Ishikawa (cell line): ENCODE data around the gene PRM1.

ENCODE experiments used
- CEBPB ChIP-seq: IDR thresholded peaks from 2 replicates; pipeline ENCODE4 v1.6.1; 2012
- CREB1 ChIP-seq: IDR thresholded peaks from 2 replicates; pipeline ENCODE4 v1.6.1; 2012; ENCODE audit warnings: low read depth
- EGR1 ChIP-seq: IDR thresholded peaks from 2 replicates; pipeline ENCODE4 v1.6.1; 2012
- EP300 ChIP-seq: IDR thresholded peaks from 2 replicates; pipeline ENCODE4 v1.6.1; 2012; ENCODE audit warnings: borderline replicate concordance
- FOXM1 ChIP-seq: IDR thresholded peaks from 2 replicates; pipeline ENCODE4 v1.6.1; 2012; ENCODE audit warnings: low read depth, borderline replicate concordance
- NFIC ChIP-seq: IDR thresholded peaks from 2 replicates; pipeline ENCODE4 v1.6.1; 2012
- RAD21 ChIP-seq: IDR thresholded peaks from 2 replicates; pipeline ENCODE4 v1.6.1; 2012; ENCODE audit warnings: low read depth
- TAF1 ChIP-seq: IDR thresholded peaks from 2 replicates; pipeline ENCODE4 v1.6.1; 2012; ENCODE audit warnings: low read depth, mild to moderate bottlenecking
- TCF12 ChIP-seq: IDR thresholded peaks from 2 replicates; pipeline ENCODE4 v1.6.1; 2012; ENCODE audit warnings: low read depth
- TEAD4 ChIP-seq: IDR thresholded peaks from 2 replicates; pipeline ENCODE4 v1.6.1; 2012
- YY1 ChIP-seq: IDR thresholded peaks from 2 replicates; pipeline ENCODE4 v1.6.1; 2012; ENCODE audit warnings: low read depth
- ZBTB7A ChIP-seq: IDR thresholded peaks from 2 replicates; pipeline ENCODE4 v1.6.1; 2012; ENCODE audit warnings: low read depth
- TF ChIP-seq, protein P1 (sequence below): IDR thresholded peaks from 2 replicates; pipeline ENCODE4 v1.6.1; 2012; ENCODE audit warnings: low read depth, mild to moderate bottlenecking
- TF ChIP-seq, protein P2 (sequence below): IDR thresholded peaks from 2 replicates; pipeline ENCODE4 v1.6.1; 2012
- TF ChIP-seq, protein P3 (sequence below): IDR thresholded peaks from 2 replicates; pipeline ENCODE4 v1.6.1; 2012

Gene PRM1

DNA sequence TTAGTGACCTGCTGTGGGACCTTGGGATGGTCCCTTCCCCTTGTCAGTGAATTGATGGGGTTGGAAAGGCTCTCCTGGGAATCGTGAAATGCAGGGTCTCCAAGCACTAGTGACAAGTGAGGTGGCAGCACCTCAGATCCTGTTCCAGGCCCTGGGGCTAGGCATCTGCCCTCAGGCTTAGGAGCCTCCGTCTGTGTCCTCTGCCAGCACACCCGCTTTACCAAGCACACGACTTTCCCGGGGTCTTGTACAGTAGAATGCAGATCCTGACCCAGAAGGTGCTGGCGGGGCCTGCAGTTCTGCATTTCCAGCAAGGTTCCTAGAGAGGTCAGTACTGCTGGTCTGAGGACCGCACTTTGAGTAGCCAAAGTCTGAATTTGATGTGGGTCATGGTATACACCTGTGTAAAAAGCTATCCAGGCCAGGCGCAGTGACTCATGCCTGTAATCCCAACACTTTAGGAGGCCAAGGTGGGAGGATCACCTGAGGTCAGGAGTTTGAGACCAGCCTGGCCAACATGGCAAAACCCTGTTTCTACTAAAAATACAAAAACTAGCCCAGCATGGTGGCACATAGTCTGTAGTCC, 33.3 kb upstream of the PRM1 start:
- TF ChIP-seq, protein P1, sequence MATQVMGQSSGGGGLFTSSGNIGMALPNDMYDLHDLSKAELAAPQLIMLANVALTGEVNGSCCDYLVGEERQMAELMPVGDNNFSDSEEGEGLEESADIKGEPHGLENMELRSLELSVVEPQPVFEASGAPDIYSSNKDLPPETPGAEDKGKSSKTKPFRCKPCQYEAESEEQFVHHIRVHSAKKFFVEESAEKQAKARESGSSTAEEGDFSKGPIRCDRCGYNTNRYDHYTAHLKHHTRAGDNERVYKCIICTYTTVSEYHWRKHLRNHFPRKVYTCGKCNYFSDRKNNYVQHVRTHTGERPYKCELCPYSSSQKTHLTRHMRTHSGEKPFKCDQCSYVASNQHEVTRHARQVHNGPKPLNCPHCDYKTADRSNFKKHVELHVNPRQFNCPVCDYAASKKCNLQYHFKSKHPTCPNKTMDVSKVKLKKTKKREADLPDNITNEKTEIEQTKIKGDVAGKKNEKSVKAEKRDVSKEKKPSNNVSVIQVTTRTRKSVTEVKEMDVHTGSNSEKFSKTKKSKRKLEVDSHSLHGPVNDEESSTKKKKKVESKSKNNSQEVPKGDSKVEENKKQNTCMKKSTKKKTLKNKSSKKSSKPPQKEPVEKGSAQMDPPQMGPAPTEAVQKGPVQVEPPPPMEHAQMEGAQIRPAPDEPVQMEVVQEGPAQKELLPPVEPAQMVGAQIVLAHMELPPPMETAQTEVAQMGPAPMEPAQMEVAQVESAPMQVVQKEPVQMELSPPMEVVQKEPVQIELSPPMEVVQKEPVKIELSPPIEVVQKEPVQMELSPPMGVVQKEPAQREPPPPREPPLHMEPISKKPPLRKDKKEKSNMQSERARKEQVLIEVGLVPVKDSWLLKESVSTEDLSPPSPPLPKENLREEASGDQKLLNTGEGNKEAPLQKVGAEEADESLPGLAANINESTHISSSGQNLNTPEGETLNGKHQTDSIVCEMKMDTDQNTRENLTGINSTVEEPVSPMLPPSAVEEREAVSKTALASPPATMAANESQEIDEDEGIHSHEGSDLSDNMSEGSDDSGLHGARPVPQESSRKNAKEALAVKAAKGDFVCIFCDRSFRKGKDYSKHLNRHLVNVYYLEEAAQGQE = no peak
- TF ChIP-seq, protein P2, sequence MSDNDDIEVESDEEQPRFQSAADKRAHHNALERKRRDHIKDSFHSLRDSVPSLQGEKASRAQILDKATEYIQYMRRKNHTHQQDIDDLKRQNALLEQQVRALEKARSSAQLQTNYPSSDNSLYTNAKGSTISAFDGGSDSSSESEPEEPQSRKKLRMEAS = no peak
- TF ChIP-seq YY1 = no peak
- no peak for TF ChIP-seq TEAD4
- TF ChIP-seq CREB1 = no peak
- TF ChIP-seq CEBPB = no peak
- TF ChIP-seq EGR1 = no peak
- TF ChIP-seq RAD21 = no peak
- TF ChIP-seq ZBTB7A = no peak
- TF ChIP-seq TCF12 = no peak
- TF ChIP-seq EP300 = no peak
- no peak for TF ChIP-seq NFIC

DNA sequence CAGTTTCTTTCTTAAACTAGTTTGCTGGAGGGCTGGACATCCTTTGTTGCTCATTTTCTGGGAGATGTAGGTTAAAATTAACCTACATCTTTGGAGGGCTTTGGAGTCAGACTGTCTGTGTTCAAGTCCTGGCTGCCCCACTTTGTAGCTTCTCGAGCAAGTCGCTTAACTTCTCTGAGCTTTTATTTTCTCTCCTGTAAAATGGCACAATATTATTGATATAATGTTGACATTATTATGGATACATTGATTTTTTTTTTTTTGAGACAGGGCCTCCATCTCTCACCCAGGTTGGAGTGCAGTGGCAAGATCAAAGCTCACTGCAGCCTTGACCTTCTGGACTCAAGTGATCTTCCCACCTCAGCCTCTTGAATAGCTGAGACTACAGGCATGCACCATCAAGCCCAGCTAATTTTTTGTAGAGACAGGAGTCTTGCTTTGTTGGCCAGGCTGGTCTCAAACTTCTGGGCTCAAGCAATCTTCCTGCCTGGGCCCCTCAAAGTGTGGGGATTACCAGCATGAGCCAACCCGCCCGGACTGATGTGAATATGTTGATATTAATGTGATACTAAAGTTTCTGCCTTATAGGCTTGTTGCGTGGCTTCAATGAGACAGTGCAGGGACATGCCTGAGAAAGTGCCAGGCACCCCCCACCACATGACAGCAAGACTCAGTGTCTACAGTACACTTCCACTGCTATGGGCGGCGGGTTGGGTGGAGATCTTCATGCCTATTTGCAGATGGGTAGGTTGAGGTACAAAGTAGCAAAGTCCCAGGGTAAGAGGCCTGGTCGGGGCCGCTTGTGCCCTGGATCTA, 32.6 kb upstream of the PRM1 start:
- no peak for TF ChIP-seq RAD21
- no peak for TF ChIP-seq TEAD4
- no peak for TF ChIP-seq EGR1
- no peak for TF ChIP-seq TAF1
- no peak for TF ChIP-seq CREB1
- TF ChIP-seq FOXM1 = no peak
- TF ChIP-seq, protein P3, sequence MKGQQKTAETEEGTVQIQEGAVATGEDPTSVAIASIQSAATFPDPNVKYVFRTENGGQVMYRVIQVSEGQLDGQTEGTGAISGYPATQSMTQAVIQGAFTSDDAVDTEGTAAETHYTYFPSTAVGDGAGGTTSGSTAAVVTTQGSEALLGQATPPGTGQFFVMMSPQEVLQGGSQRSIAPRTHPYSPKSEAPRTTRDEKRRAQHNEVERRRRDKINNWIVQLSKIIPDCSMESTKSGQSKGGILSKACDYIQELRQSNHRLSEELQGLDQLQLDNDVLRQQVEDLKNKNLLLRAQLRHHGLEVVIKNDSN = no peak
- TF ChIP-seq, protein P2 = no peak
- TF ChIP-seq, protein P1 = no peak
- no peak for TF ChIP-seq ZBTB7A
- no peak for TF ChIP-seq CEBPB
- TF ChIP-seq YY1 = no peak
- TF ChIP-seq EP300 = no peak
- TF ChIP-seq NFIC = no peak
- TF ChIP-seq TCF12 = no peak

DNA sequence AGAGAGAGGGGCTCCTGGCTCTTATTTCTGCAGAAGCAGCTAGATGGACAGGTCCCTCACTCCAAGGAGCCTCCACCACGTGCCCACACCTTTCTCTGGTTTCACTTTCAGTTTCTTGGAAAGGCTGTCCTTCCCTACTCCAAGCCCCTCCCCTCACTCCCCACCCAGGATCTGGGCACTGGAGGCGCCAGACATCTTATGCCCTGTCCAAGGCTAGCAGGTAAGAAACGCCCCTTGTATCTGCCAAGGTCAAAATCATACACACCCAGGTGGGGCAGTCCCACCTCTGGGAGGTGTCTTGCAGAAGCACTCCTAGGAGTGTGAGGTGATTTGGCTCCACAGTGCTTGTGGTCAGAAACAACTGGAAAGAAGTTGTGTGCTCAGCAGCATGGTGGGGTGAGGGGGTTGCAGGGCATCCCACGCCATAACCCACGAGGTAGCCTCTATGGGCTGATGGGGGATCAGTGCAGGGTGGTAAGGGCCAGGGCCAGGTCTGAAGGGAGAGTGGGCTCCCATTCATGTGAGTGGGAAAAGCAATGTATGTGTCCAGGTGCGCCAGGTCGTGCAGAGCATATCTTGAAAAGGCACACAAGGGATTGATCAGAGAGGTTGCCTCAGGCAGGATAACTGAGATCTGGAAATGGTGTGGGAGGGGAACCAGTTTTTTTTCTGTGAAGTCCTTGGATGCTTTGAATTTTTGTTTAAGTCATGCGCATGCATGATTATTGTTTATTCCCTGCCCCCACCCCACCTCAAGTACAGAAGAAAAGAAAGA, 31.8 kb upstream of the PRM1 start:
- TF ChIP-seq RAD21 (no peak), CREB1 (no peak), CEBPB (no peak), EGR1 (no peak), TCF12 (peak; percentile 41; the same call in 1 of the 2 replicates), NFIC (no peak), TAF1 (no peak), ZBTB7A (peak; percentile 54; the same call in 1 of the 2 replicates), FOXM1 (no peak), YY1 (0 out of 2 replicates have a peak, but pooled peaks have one; percentile 24), EP300 (peak; percentile 69; the same call in 1 of the 2 replicates), TEAD4 (peak; percentile 87)
- TF ChIP-seq, protein P2 = peak; percentile 97
- TF ChIP-seq, protein P1 = no peak
- TF ChIP-seq, protein P3 = peak; percentile 91
